Left lung (tissue), 10 donors: Measurements from ENCODE around the gene PRIMA1. TPM values are rescaled to one million over a fixed set of nuclear protein-coding genes. Genes with fewer than 3 reads are reported as not detected.

ENCODE experiments used
- ATAC-seq: fragments of 200-7000 bp; cut with Tn5 transposase; one replicate; pipeline ENCODE4 v1.9.1; 2020; ENCODE audit warnings: moderate library complexity
- DNase-seq, 4 donors: peaks; one replicate each; pipeline ENCODE4 v3.0.0-alpha.2; 2013 to 2020
- H3K27ac ChIP-seq, 2 donors: fragments of 200-600 bp; sonication (generic) in 1 of 2; one replicate each; pipeline versions ENCODE4 v1.5.0 to v1.8.0; 2020 to 2021
- H3K27me3 ChIP-seq, 2 donors: fragments of 200-600 bp; sonication (generic) in 1 of 2; one replicate each; pipeline versions ENCODE4 v1.5.0 to v1.8.0; 2020 to 2021
- H3K36me3 ChIP-seq, 2 donors: fragments of 200-600 bp; sonication (generic) in 1 of 2; one replicate each; pipeline versions ENCODE4 v1.5.0 to v1.8.0; 2020 to 2021
- H3K4me1 ChIP-seq, 2 donors: fragments of 200-600 bp; one replicate each; pipeline ENCODE4 v1.8.0; 2021
- H3K4me3 ChIP-seq, 2 donors: fragments of 200-600 bp; sonication (generic) in 1 of 2; one replicate each; pipeline versions ENCODE4 v1.5.0 to v1.8.0; 2020 to 2021; ENCODE audit warnings: mild to moderate bottlenecking in 1 of 2
- H3K9me3 ChIP-seq, 2 donors: fragments of 200-600 bp; sonication (generic) in 1 of 2; one replicate each; pipeline versions ENCODE4 v1.5.0 to v1.8.0; 2020 to 2021
- CTCF ChIP-seq, 2 donors: fragments of 200-600 bp; sonication (generic) in 1 of 2; IDR thresholded peaks; one replicate each; pipeline versions ENCODE4 v1.5.0 to v1.8.0; 2021; ENCODE audit warnings: antibody characterized with exemption in 2 of 2
- intact Hi-C, 2 donors: fragments of 100-400 bp; cut with DNase I; formaldehyde crosslinking; loops; one replicate each; pipeline versions ENCODE4 v1.11.2 to v1.14.2; 2022
- polyA plus RNA-seq, 6 donors: library from polyadenylated mRNA; unstranded; fragments of 120-200 nt; gene quantifications; one replicate each; pipeline ENCODE4 v1.2.1, GENCODE V29; 2013; ENCODE audit not compliant: insufficient read length in 6 of 6
- total RNA-seq, 2 donors: library from RNA; stranded (reverse); fragmentation: NEBNext Ultra II Directional; extraction: Animal tissue kit (Norgen Biotek cat#: 25700); gene quantifications; one replicate each; pipeline ENCODE4 v1.2.1, GENCODE V29; 2021
- donor health status: DM: no; HTN: yes; CAD: no.
- donor health status: DM: no; HTN: no; CAD: no.

Gene PRIMA1
- total and polyA plus RNA-seq, 8 donors: 0.15 to 1.3 (median 0.77) TPM

- H3K27ac ChIP-seq: no peak overlapping the region
- no peaks in the 10 kb centered on the region for H3K36me3 ChIP-seq
- no peak for TF ChIP-seq CTCF (IDR thresholded peaks at IDR 0.05)
- H3K4me1 ChIP-seq: no peaks in the 10 kb centered on the region
- no peak overlapping the region for H3K4me3 ChIP-seq
- no peak for ATAC-seq
- no peak for DNase-seq
- H3K27me3 ChIP-seq: peaks cover 0 to 8% of the 10 kb centered on the region in 2 donors
- intact Hi-C loops: no loop called here
- no peaks in the 10 kb centered on the region for H3K9me3 ChIP-seq
Observed at GRCh38 chr14:93753647-93754046, 34.6 kb downstream of the PRIMA1 start.

DNA sequence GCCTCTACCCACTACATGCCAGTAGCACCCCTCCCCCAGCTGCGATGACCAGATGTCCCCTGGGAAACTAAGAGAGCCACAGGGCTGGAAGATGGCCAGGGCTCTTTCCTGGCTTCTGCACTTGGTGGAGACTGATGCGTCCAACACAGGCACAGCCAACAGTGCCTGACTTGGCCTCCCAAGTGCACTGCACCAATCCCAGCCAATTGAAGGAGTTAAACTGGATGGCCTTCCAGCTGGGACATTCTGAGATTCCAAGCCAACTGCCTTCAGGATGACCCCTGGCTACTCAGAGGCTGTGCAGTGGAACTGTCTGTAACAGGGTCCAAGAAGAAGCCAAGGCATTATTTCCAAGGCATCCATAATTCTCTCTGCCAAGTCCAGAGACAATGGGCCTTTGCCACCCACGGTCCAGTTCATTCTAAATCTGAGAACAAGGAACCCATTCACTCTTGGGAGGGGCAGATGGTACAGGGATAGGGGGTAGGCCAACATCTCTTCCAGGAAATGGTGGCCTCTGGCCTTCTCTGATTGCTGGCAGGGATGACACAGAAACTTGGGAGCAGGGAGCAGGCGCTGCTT lies 35.2 kb downstream of the PRIMA1 start:
- Histone ChIP-seq H3K27me3 (peaks cover 0 to 8% of the 10 kb centered on the region in 2 donors), H3K9me3 (no peaks in the 10 kb centered on the region), H3K36me3 (no peaks in the 10 kb centered on the region), H3K4me1 (no peaks in the 10 kb centered on the region), H3K4me3 (no peak overlapping the region), H3K27ac (no peak overlapping the region)
- TF ChIP-seq CTCF (IDR thresholded peaks at IDR 0.05): no peak
- no peak for DNase-seq
- ATAC-seq: no peak
- intact Hi-C loops: no loop called here

DNA sequence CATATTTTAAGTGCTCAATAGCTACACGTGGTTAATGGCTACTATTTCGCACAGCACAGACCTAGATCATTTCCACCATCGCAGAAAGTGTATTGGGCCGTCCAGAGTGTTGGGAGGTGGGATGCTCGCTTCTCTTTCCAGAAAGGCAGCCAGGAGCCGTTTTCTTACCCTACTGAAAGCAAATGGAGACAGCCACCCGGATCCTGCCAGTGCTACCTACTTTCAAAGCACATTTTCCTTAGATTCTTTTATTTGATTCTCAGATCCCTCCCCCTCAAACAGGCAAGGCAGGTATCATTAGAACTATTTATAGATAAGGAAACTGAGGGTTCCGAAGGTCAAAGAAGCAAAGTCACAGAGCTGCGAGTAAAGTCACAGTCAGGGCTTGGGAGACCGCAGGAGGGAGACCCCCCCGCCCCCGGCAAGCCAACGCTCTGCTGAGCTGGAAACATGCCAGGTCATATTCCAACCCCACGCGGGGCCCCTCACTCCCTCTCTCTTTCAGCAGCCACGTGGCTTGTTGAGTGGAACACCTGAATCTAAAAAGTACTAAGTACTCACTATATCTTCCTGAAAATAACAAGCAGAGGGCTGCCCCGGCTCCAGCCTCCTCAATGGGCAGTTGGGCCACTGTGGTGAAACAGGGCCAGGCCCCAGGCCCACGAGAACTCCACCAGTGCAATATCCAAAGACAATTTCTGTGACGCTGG lies 36.2 kb downstream of the PRIMA1 start:
- Histone ChIP-seq H3K9me3 (no peaks in the 10 kb centered on the region), H3K4me1 (no peaks in the 10 kb centered on the region), H3K4me3 (no peak overlapping the region), H3K27me3 (peaks cover 0 to 8% of the 10 kb centered on the region in 2 donors), H3K27ac (no peak overlapping the region), H3K36me3 (no peaks in the 10 kb centered on the region)
- ATAC-seq (no peak), DNase-seq (no peak)
- intact Hi-C loops: no loop called here
- no peak for TF ChIP-seq CTCF (IDR thresholded peaks at IDR 0.05)

GRCh38 chr14:93749076-93749420 lies 39.2 kb downstream of the PRIMA1 start:
- DNase-seq (no peak), ATAC-seq (no peak)
- TF ChIP-seq CTCF (IDR thresholded peaks at IDR 0.05): no peak
- intact Hi-C loops: no loop called here
- peaks cover 0 to 32% of the 10 kb centered on the region in 2 donors for H3K27me3 ChIP-seq
- H3K9me3 ChIP-seq: no peaks in the 10 kb centered on the region
- no peaks in the 10 kb centered on the region for H3K36me3 ChIP-seq
- H3K4me1 ChIP-seq: no peaks in the 10 kb centered on the region
- no peak overlapping the region for H3K27ac ChIP-seq
- H3K4me3 ChIP-seq: no peak overlapping the region

- Histone ChIP-seq H3K4me1 (no peaks in the 10 kb centered on the region), H3K9me3 (no peaks in the 10 kb centered on the region), H3K4me3 (no peak overlapping the region), H3K27ac (no peak overlapping the region), H3K27me3 (peaks cover 0 to 35% of the 10 kb centered on the region in 2 donors), H3K36me3 (no peaks in the 10 kb centered on the region)
- no peak for TF ChIP-seq CTCF (IDR thresholded peaks at IDR 0.05)
- ATAC-seq (no peak), DNase-seq (no peak)
- intact Hi-C loops: no loop called here
Observed at GRCh38 chr14:93748208-93749075, 39.8 kb downstream of the PRIMA1 start.
